Stimulated activated CD4-positive, alpha-beta T cell treated with anti-CD3 and anti-CD28 coated beads, Interleukin-12 subunit alpha, Interleukin-12 subunit beta, amount 100 ng/mL, for 24 hours (primary cell): ENCODE measurements around the gene ZDHHC11.
"Not testable (repeated sequence)": the region's sequence is repeated elsewhere in the genome, so short reads cannot be mapped to it uniquely, and the experiment has no call there.

ENCODE experiments used
- DNase-seq, 2 experiments: peaks; one replicate each; pipeline ENCODE4 v3.0.0-alpha.2; 2020; ENCODE audit warnings: low read depth in 2 of 2

ZDHHC11 gene

GRCh38 chr5:761854-762710 is 88.7 kb downstream of the ZDHHC11 start:
- no peak for DNase-seq

DNA sequence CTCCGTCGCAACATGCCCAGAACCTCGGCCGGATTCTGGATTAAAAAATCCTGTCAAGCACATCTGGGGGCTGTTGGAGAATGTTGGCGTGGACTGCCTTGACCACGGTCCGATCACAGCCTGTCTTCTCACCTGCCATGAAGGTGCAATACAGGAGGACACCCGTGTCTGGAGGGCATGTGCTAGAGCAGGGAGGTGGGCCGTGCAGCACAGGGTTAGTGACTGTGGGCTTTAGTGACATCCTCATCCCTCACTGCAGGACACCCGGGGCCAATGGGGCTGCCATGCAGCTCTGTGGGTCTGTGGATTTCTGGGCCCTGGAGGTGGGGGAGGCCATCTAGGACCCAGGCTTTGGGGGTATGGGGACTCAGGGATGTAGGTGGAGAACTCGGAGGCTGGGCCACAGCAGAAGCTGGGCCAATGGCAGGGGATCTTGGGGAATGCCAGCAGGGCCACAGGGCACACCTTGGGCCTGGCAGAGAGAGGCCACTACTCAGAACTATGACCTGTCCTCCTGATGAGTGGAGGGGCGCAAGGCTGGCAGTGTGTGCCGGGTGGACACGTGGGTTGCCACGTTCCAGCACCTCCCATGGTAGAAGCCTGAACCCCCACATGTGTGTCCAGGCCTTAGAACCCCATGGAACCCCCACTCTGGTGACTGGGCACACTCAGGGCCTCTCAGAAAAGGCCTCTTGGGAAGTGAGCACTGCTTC is 89.6 kb downstream of the ZDHHC11 start:
- DNase-seq = no peak

- no peak for DNase-seq
These were observed 90.3 kb downstream of the ZDHHC11 start for GRCh38 chr5:760363-761058.

- no peak for DNase-seq
These were observed 90.9 kb downstream of the ZDHHC11 start for GRCh38 chr5:759781-760362.

GRCh38 chr5:759111-759751 is 91.6 kb downstream of the ZDHHC11 start:
- DNase-seq = no peak

DNA sequence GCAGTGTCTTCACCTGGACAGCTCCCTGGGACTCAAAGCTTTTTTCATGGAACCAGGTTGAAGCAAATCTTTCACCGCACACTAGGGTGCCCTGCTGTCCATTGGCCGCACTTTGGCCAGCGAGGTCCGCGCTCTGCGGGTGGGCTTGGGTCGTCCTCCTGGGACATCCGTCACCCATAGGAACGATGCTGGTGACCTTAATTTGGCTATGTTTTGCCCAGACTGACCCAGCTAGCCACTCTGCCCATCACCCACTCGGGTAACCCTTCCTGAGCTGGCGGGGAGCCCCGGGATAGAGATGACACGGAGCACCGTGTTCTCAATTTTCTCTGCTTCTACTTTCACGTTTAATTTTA is 92.1 kb downstream of the ZDHHC11 start:
- no peak for DNase-seq

DNA sequence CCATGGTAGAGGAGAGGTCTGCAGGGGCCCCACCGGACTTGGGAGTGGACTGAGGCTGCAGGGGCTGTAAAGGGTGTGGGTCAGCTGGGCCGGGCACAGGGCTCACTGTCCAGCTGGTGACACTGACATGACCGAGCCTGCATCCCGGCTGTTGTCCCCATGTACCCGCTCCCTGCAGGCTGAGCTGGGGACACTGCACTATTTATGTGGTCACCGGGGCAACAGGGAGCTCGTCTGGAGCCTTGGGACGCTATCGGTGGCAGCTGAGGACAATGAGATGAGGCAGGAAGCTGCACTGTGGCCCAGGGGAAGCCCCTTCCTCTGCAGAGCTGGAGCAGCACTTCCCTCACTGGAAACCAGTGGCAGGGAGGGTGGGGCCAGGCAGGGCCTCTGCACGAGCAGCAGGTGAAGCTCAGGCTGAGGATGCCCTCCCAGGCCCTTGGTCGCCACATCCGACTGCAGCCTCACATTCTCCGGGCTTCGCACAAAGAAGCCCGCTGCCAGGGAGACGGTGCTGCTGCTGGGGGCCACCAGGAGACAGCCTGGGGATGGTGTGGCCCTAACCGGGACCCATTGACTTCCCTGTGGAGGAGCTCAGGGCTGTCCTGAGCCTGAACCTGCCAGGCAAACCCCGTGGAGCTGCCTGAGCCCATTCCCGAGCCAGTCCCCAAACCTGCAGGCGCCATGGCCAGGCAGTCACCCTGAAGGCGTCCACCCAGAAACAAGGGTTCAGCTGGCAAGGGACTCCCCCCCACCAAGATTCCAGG is 92.7 kb downstream of the ZDHHC11 start:
- no peak for DNase-seq

DNA sequence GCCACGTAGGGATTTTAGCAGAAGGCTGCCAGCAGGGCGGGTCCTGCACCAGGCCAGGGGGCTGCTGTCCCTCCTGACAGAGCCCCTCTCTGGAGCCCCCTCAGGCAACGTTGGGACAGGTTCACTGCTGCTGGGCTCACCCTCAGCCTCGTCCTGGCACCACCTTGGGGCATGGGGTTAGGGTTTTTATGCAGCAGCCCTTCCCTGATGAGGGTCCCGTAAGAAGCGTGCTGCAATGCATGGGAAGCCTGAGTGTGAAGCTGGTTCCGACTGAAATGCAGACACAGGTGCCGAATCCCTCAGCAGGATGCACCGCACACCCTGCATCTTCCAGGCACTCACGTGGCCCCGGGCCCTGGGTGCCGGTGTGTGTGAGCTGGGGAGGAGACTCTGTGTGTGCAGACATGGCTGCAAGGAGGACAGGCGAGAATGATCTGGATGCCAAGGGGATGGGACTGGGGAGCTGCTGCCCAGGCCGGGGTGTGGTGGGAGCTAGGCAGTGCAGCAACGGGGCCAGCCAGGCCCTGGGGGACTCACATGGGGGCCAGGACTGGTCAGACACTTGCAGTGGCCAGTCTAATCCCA is 93.3 kb downstream of the ZDHHC11 start:
- no peak for DNase-seq

- no peak for DNase-seq
These were observed 93.9 kb downstream of the ZDHHC11 start for GRCh38 chr5:756865-757345.

GRCh38 chr5:756171-756570 is 94.6 kb downstream of the ZDHHC11 start:
- no peak for DNase-seq

DNA sequence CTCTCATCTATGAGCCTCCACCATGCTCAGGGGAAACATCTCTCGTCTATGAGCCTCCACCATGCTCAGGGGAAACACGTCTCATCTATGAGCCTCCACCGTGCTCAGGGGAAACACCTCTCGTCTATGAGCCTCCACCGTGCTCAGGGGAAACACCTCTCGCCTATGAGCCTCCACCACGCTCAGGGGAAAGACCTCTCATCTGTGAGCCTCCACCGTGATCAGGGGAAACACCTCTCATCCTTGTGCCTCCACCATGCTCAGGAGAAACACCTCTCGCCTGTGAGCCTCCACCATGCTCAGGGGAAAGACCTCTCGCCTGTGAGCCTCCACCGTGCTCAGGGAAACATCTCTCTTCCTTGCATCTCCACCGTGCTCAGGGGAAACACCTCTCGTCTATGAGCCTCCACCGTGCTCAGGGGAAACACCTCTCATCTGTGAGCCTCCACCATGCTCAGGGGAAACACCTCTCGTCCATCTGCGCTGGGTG is 96.6 kb downstream of the ZDHHC11 start:
- DNase-seq = not testable (repeated sequence)

DNA sequence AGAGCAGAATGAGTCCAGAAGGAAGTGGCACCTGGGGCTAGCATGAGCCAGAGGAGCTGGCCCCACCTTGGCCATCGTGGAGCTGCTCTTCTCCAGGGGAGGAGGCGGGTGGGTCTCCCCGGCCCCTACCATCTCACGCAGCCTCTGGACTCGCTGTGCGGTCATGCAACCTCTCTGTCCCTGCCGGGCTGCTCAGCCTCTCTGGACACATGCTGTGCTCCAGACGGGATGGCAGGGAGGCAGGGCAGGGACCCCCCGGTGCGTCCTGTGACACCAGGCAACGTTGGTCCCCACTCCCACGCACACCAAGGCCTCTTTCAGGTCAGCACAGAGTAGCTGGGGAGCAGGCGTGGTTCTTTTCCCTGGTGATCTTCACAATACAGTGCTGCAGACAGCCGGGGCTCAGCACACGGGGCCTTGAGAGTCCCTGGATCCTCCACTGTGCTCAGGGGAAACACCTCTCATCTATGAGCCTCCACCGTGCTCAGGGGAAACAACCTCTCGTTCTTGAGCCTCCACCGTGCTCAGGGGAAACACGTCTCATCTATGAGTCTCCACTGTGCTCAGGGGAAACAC is 97.1 kb downstream of the ZDHHC11 start:
- not testable (repeated sequence) for DNase-seq

- DNase-seq = not testable (repeated sequence)
These were observed 98.2 kb downstream of the ZDHHC11 start for GRCh38 chr5:752532-753115.

DNA sequence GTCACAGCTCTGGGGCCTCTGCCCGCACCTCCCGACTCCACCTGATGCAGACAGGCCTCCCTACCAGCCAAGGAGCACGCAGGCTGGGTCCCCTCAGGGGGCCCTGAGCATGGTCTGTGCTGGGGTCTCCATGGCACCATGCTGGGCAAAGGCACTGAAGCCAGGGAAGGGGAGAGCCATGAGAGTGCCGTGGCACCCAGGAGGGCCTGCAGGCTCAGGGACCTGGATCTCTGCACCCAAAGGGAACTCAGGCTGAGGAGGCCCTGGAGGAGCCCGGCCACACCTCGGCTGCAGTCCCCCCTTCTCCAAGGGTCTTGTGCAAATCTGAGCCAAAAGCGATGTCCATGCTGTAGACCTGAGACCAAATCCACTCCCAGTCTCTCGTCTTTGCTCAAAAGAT is 98.8 kb downstream of the ZDHHC11 start:
- DNase-seq = not testable (repeated sequence)

DNA sequence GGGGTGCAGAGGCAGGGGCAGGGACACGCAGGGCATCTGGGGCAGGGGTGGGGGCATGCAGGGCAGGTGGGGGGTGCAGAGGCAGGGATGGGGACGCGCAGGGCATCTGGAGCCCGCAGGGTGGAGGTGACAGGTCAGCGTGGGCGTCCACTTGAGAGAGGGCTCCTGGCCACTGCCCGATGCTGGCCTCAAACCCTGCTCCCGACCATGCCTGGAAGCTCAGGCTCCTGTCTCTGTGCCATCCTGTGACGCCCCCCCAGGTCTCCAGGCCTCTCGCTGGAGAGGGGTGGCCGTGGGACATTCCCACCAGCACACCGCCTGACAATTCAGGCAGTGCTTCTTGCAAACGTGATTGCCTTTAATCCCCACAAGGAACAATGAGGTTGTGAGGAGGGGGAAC is 99.3 kb downstream of the ZDHHC11 start:
- DNase-seq = no peak

- not testable (repeated sequence) for DNase-seq
These were observed 100.6 kb downstream of the ZDHHC11 start for GRCh38 chr5:750226-750625.

DNA sequence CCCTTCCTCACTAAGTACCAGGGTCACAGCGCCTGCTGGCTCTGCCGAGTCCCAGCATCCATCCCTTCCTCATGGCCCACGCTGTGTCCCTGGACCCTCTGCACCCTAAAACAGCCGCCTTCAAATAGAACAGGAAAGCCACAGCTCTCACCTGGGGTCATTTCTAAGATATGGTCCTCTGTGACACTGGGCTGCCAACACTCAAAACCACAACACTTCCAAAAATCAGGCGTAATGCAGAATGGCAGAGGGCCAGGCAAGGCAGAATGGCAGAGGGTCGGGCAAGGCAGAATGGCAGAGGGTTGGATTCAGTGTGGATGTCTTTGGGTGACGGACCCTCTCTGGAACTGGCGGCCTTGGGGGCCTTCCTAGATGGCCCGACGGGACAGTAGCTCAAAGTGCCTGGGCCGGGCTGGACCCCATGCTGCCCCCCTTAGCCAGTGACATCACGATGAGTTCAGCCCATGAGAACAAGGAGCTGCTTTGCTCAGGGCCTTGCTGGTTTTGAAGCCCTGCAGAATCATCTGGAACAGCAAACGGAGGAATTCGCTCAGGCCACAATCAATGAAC is 101.6 kb downstream of the ZDHHC11 start:
- no peak for DNase-seq

- DNase-seq = not testable (repeated sequence)
These were observed 102.5 kb downstream of the ZDHHC11 start for GRCh38 chr5:748011-748980.
